GM12865 (cell line): ENCODE measurements around the gene SSH2.
"Not testable (repeated sequence)": the region's sequence is repeated elsewhere in the genome, so short reads cannot be mapped to it uniquely, and the experiment has no call there.

ENCODE experiments used
- DNase-seq: peaks from one replicate; pipeline ENCODE4 v3.0.0; 2010; ENCODE audit warnings: low read depth
- H3K4me3 ChIP-seq: 2 replicates; pipeline ENCODE4 v1.5.1; 2011; ENCODE audit warnings: mild to moderate bottlenecking, low read depth, low read length, control low read depth
- CTCF ChIP-seq: IDR thresholded peaks from 2 replicates; pipeline ENCODE4 v1.5.1; 2011; ENCODE audit warnings: low read length, control low read depth, low read depth, inconsistent platforms; ENCODE audit not compliant: insufficient read depth; ENCODE audit errors: missing control alignments

The SSH2 gene

GRCh38 chr17:29891131-29891530, 38.9 kb downstream of the SSH2 start:
- peak; percentile 12 for DNase-seq
- no peak for TF ChIP-seq CTCF
- no peak overlapping the region for H3K4me3 ChIP-seq

- no peak for TF ChIP-seq CTCF
- no peak for DNase-seq
- no peak overlapping the region for H3K4me3 ChIP-seq
Observed at GRCh38 chr17:29885031-29885640, 44.9 kb downstream of the SSH2 start.

GRCh38 chr17:29883497-29883896, 46.5 kb downstream of the SSH2 start:
- TF ChIP-seq CTCF: no peak
- no peak for DNase-seq
- no peak overlapping the region for H3K4me3 ChIP-seq

GRCh38 chr17:29881256-29881655, 48.8 kb downstream of the SSH2 start:
- TF ChIP-seq CTCF: no peak
- H3K4me3 ChIP-seq: no peak overlapping the region
- no peak for DNase-seq

- no peak for TF ChIP-seq CTCF
- no peak overlapping the region for H3K4me3 ChIP-seq
- DNase-seq: no peak
Observed at GRCh38 chr17:29880031-29880430, 50.0 kb downstream of the SSH2 start.

- no peak for DNase-seq
- no peak for TF ChIP-seq CTCF
- no peak overlapping the region for H3K4me3 ChIP-seq
Observed at GRCh38 chr17:29874931-29875596, 55.0 kb downstream of the SSH2 start.

- not testable (repeated sequence) for H3K4me3 ChIP-seq, DNase-seq
Observed at GRCh38 chr17:29874358-29874757, 55.7 kb downstream of the SSH2 start.
